ENCODE measurements around the gene VAPB.

VAPB gene

DNA sequence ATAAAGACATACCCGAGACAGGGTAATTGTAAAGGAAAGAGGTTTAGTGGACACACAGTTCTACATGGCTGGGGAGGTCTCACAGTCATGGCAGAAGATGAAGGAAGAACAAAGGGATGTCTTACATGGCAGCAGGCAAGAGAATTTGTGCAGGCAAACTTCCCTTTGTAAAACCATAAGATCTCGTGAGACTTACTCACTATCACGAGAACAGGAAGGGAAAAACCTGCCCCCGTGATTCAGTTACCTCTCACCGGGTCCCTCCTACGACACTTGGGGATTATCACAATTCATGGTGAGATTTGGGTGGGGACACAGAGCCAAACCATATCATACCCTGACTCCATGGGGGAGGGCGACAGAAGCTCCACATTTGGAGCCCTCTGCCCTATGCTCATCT lies 7.4 kb upstream of the VAPB start:
- DNase-seq = no peak

DNA sequence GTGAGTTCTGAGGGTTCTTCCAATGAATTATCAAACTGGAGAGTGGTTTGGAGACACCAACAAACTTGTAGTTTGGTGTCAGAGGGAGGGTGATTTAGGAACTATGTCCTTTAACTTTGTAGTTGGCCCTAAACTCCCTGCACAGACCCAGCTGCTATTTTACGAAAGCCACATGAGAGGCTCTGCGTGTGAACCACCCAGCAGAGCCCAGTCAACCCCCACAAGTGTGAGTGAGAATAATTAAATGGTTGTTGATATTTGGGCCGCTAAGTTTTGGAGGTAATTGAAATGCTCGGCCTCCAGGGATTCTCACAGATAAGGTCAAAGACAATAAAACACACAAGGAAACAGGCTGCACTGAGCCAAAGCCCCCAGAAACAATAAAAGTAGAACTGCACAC lies 6.9 kb upstream of the VAPB start:
- no peak for DNase-seq

DNA sequence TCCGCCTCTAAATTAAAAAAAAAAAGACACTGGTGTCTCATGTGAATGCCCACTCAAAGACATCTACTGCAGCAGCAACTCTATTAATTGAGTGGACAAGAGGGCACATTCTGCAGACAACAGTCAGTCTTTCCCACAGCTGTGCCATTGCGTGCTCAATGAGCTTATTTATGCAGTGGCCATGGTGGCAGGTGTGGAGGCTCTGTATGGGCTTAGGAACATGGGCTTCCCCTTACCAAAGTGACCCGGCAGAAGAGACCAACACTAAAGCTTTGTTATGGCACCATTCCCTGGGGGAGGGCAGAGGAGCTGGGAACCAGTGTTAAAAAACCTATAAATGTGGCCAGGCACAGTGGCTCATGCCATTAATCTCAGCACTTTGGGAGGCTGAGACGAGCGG lies 4.2 kb upstream of the VAPB start:
- DNase-seq = no peak

DNA sequence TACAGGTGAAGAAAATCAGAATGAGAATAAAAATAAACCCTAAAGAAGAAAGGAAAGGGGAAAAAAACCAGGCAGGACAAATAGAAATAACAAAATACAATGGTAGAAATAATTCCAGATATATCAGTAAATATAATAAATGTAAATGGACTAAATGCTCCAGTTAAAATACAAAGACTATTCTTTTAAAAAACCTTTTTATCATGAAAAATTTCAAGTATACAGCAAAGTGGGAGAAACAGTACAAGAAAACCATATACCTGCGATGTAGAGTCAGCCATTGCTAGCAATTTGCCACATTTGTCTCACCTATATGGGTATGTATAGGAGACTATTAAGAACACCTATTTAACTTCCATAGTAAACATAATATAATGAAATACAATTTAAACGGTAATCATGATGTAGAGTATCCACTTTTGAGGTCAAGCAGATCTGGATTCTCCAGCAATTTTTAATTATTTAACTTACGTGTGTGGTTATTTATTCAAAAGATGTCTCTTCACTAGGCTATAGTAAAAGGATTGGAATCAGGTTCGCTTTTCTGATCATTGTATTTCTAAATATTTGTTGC lies 914 bp upstream of the VAPB start:
- DNase-seq = no peak

DNA sequence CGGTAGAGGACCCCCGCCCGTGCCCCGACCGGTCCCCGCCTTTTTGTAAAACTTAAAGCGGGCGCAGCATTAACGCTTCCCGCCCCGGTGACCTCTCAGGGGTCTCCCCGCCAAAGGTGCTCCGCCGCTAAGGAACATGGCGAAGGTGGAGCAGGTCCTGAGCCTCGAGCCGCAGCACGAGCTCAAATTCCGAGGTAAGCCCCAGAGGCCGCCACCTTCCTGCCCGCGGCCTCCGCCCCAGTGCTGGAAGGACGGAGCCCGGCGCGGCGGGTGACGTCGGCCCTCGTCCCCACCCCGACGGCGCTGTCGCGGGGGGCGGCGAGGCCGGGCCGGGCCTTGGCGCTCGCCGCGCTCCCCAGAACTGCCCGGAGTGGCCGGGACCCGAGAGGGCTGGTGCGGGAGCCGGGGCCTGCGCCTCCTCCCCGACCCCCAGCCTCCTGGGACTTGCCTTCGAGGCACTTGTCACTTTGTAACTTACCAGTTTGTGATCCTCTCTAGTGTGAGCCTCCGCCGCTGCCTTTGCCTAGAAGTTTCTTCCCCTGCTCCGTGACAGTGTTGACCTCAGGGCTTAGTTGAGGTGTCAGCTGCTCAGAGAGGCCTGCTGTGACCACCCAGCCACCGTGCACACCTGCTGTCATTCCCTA lies 417 bp downstream of the VAPB start:
- peak; percentile 70 for DNase-seq

DNA sequence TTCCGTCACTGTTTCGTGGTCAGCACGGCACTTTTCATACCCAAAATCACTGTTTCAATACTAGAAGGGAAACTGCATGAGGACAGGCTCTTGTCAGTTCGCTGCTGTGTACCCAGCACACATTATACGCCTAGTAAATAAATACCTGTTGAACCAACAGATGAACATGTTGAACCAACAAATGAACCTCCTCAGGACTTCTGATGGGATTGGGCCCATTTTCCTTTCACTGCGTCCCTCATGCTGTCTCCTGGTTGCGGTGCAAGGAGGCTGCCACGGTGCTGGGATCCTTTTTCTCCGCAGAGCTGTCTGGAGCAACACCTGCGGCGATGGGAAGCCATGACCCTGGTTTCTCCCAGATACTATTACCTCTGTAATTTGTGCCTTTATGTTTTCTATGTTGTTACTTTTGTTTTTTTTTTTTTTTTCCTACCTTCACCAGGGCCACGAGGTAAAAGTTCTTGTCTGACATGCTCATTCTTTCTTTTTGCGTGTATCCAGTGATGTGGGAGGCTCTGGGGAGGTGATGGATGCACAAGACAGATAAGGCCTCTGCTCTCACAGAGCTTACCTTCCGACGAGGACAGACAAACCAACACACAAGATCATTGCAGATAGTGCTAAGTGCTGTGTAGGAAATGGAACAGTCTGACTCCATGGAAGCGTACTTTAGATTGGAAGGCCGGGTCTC lies 1.1 kb downstream of the VAPB start:
- DNase-seq = peak; percentile 57

DNA sequence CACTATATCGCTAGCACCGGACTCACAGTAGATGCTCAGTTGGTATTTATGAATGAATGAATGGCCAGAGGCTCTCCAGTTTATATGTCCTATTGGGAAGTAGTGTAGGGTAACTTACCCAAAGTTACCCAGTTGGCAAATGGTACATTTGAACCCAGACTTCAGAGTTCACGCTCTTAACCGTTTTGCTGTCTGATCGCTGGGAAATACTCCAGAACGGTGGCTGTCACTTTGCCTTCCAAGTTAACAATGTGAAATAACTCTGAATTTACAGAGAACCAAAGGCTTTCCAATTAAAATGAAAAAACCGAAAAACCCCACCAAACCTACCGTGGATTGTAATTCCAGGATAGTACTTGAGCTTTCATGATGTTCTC lies 1.6 kb downstream of the VAPB start:
- DNase-seq = no peak

DNA sequence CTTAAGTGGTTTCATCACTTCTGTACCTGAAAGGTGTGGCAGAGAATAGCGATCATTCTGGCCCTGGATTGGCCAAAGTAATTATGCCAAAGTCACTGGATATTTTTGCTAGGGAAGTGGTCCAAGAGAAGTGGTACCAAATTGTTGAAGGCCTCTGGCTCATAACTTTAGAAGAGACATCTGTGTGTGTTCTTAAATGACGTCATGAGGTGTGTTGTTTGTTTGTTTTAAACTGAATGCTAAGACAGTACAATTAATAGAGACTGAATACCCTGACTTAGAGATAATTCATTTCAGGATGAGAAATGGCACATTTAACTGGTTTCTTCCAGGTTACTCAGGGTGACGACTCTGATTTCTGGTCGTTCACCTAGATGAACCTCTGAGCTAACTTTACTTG lies 3.3 kb downstream of the VAPB start:
- no peak for DNase-seq

DNA sequence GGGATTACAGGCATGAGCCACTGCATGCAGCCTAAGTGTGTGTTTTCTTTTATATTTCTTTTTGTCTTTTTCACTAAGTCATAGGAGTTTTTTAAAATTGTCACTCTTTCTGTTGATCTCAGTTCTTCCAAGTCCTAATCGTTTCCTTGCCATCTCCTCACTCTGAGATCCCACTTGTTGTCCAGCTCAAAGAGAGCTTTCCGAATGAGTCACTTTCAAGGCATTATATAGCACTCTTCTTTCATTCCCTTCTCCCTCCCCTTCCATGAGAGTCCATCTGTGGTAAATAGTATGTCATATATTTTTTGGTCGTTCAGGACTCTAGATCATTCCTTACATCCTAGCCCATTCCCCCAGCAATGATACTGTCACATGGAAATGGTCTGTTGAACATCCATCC lies 4.3 kb downstream of the VAPB start:
- DNase-seq = no peak

DNA sequence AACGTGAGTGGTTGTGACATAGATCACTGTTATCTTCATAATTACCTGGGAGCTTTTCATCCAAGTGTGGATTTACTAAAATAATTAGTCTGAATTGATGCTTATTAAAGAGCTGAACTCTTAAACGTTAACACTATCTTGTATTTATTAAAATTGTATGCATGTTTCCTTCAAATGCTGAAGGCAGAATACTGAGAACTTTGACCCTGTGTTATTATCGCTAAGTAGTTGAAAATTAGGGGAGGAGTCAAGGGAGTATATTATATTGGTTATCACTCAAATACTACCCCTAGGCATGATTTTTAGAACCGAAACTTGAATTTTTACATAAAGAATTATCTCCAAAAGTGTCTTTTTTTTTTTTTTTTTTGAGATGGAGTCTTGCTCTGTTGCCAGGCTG lies 5.8 kb downstream of the VAPB start:
- DNase-seq = no peak

DNA sequence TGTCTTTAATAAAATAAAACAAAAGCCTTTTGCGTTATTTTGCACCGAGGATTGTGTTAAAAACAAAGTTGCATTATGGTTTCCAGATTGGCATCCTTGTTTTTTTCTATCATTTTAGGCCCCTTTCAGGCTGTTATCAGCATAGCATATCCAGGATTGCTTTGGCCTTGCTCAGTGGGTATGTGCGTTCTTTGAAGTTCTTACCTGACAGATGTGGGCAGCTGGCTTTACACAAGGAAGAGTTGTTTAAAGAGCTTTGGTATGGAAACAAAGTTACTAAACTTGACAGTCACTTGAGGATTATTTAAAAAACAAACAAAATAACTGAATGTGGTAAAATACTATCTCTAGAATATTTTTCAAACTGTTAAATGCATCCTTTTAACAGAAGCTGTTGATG lies 6.6 kb downstream of the VAPB start:
- DNase-seq = no peak

DNA sequence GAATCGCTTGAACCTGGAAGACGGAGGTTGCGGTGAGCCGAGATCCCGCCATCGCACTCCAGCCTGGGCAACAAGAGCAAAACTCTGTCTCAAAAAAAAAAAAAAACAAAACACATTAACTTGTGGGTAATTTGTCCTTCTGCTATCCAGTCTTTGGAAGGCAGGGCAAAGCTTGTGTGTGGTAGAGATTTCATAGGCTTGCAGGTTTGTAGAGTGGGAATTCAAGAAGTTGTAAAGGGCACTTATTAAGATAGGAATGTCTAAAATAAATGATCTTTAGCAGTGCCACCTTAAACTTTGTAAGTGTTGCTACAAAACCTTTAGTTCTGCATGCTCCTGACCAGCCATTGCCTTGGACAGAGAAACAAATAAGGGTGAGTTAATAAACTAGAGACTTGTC lies 8.4 kb downstream of the VAPB start:
- DNase-seq = no peak

DNA sequence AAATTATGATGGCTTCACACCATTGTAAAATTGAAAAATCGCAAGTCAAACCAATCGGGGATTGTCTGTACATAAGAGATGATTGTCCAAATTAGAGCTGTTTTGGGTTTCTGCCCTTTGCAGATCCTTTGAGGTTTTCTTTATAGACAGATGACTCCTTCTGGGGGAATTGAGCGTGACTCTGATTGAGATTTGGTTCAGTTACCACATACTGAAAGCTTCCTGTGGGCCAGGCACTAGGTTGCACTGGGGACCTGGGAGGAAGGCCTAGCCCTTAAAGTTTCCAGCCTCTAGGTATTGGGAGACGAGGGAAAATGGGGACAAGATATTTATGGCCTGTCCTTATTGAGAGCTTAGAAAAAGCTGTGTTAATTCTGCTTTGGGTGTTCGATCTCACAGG lies 9.2 kb downstream of the VAPB start:
- DNase-seq = no peak

DNA sequence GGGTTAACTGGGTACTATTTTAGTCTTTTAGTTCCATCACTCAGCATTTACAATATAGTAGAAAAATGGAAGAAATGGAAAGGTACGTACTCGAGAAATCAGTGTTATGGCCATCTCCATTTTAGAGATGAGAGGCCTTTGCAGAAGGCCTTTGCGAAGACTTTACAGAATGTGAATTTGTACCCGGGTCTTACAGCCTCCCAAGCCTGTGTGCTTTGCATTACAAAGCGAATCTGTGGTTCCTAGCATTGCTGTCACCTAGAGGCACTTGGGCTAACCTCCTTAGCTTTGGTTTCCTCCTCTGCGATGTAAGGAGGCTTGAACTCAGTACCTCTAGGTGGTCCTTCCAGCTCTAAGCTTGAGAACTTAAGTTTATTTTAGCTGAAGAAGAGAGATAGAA lies 10.9 kb downstream of the VAPB start:
- DNase-seq = no peak

DNA sequence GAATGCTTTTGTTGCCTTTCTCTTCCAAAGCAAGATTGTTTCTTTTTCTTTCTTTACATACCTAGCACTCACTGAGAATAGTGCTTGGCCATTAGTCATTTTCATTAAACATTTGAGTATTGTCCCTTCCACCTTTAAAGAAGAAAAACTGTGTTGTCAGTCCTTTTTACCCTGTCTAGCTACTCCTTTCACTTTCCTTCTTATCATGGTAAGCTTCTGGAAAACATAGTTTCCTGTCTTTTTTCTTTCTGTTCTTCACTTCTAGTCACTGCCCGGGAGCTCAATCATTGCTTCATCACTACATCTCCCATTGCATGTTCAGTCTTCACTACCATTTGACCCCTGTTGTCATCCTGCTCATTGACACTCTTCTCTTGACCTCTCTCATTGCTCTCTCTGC lies 12.1 kb downstream of the VAPB start:
- no peak for DNase-seq

DNA sequence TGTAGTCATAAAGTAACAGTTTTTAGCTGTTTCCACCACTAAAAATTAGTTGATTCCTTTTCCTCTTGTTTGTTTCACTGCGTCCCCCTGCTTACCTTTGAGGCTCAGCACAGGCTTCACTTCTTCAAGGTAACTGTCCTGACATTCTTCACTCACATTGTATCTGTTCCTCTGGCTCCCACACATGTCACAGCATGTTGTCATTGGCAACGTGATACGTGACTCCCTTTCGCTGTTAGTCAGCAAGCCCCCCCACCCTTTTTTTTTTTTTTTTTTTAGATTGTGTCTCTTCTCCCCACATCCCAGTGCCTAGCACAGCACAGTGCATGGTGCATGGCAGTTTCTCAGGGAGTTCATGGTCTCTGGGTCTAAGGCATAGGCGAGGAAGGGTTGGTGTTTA lies 13.3 kb downstream of the VAPB start:
- DNase-seq = no peak

DNA sequence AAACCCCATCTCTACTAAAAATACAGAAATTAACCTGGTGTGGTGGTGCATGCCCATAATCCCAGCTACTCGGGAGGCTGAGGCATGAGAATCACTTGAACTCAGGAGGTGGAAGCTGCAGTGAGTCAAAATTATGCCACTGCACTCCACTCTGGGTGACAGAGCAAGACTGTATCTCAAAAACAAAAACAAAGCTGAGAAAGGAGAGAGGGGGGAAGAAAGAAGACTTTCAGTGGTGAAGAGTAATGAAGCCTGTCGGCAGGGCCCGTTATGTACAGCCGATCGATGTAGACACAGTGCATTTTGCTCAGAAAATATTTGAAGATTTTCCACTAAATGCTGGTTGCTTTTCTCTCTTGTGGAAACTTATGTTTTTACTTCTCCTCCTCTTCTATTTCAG lies 13.8 kb downstream of the VAPB start:
- DNase-seq = no peak

DNA sequence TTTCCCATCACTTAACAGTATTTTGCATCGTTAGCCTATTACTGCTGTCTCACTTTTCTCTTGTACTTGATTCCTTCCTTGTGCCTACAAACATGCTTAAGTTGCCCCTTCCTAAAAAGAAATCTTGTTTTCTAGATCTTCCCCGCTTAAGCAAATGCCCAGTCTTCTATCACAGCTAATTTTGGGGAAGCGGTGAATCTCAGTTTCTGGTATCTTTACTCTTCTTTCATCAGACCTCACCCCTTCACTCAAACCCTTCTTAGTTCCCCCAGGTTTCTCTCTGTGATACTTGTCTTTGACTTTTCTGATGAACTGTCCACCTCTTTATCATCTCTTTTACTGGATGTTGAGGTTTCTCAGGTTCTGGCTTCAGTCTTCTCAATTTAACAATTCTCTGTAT lies 14.2 kb downstream of the VAPB start:
- DNase-seq = no peak

DNA sequence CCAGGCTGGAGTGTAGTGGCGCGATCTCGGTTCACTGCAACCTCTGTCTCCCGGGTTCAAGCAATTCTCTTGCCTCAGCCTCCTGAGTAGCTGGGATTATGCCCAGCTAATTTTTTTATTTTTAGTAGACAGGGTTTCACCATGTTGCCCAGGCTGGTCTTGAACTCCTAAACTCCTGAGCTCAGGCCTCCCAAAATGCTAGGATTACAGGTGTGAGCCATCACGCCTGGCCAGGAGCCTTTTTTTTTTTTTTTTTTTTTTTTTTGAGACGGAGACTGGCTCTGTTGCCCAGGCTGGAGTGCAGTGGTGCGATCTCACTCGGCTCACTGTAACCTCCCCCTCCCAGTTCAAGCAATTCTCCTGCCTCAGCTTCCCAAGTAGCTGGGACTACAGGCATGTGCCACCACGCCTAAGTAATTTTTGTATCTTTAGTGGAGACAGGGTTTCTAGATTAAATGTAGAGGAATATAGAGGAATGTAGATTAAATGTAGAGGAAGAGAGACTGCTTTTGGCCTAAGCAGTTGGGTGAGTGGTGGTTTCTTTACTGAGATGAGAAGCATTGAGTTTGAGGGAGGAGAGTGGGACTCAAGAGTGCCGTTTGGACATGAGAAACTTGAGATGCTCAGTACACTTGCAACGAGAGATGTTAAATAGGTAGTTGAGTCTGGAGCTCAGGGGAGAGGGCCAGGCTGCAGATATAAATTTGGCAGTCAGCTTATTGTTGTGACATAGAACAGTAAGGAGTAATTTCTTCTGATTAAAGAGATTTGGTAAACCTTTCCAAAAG lies 16.7 kb downstream of the VAPB start:
- DNase-seq = no peak

DNA sequence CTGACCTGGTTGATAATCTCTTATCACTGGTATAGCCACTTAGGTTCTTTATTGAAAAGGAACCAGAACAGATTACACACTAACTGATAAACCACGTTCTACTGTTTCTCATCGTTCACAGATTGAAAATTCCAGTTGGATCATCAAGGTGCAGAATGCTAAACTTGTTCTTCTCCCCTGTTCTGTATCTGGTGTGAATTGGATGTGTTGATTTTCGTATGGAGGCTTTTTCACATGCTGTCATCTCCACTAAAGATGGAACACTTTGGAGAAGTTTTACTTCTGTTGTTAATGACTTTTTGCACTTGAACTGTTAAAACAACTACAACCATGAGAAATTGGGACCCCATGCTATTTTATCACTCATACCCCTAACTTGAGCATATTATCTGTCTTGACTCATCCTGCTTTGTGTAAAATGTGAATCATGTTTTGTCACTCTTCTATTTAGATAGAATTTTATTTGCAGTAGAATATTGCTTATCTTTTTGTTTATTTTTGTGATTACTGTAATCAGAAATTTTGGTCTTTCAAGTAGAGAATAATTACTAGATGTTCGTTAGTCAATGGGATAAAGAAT lies 17.5 kb downstream of the VAPB start:
- no peak for DNase-seq

DNA sequence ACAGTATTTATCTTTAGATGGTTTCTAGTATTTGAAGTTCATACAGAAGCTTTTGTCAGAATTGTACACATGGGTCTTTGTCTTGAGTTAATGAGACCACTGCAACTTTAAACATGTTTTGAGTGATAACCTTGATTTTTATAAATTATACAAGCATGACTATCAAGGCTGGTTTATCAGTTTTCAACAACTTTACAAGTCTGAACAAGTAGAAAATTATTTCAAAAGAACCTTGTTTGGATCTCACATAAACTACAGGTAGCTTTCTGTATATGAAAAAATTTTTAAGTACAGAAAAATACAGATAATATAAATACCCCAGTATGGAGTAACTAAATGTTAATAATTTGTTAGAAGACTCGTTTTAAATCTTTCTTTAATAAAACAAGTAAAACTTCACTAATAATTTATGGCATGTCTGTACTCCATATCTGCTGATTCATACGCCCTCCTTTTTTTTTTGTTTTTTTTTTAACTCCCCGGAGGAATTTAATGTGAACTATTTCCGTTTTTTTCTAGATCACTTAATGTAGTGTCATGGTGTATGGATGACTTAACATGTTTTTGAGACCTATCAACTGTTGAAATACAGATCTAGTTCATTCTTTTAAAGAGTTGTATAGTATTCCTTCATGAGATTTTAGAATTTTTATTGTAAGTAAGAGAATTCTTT lies 18.3 kb downstream of the VAPB start:
- DNase-seq = peak; percentile 81

DNA sequence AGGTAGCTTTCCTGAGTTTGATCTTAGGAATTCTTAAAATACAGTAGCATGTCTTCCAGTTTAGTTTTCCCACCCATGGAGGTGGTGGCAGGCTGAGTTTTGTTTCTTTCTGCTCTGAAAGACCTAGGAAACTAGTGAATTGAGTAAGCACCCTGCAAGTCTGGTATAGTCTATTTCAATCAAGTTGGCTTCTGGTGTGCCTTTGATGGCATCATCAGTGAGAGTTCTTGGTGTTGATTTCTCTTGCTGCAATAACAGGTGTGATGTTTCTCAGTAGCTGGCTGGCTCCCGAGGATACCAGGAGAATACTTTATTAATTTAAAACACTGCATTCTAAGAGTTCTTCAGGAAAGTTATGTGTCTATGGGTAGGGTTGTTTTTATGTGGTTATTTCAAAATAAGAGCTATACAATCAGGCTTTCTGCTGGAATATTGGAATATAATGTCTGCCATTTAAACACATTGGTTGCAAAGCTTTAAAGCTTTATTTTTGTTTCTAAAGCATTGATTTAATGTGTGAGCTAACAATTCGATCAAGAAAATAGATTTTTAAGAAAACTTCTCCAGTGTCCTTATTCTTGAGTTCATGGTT lies 19.0 kb downstream of the VAPB start:
- no peak for DNase-seq

Measured in hematopoietic multipotent progenitor cell treated with erythropoietin and hydrocortisone succinate and interleukin-3 and kit ligand, for 4 days (in vitro differentiated cells).